A549 (cell line): ENCODE data around the gene KATNA1. TPM values are rescaled to one million over a fixed set of nuclear protein-coding genes. Genes with fewer than 3 reads are reported as not detected.

Experiments used
- ATAC-seq, 2 experiments: fragments of 200-7000 bp in 1 of 2; fragments of >200 bp in 1 of 2; cut with Nextera tagmentation in 1 of 2; cut with Tn5 transposase in 1 of 2; 3 replicates each; pipeline versions ENCODE4 v1.8.0 to v1.9.1; 2018 to 2020; ENCODE audit warnings: mild to moderate bottlenecking in 1 of 2, moderate library complexity in 1 of 2
- CTCF ChIA-PET: fragments of 300-600 bp; sonication (Branson Sonifier 250); formaldehyde crosslinking; extraction: SDS; loops from one replicate; lab custom pipeline; 2021; ENCODE audit warnings: antibody characterized with exemption, inconsistent platforms; lab: Yijun Ruan, JAX
- POLR2A ChIA-PET: fragments of 350-600 bp; formaldehyde crosslinking; extraction: SDS; loops from one replicate; lab custom pipeline; 2021; ENCODE audit warnings: antibody characterized with exemption, inconsistent platforms; lab: Yijun Ruan, JAX
- DNase-seq, 2 experiments: peaks; one replicate each; pipeline versions ENCODE4 v3.0.0 to v3.0.0-alpha.2; 2011 to 2016; ENCODE audit warnings: low read depth in 1 of 2, low spot score in 1 of 2
- FAIRE-seq: peaks from 2 replicates; lab custom pipeline; 2011; peaks lifted over from hg19 to GRCh38; lab: Jason Lieb, UNC
- H3K27ac ChIP-seq, 2 experiments: fragments of >200 bp; sonication (Bioruptor Twin); formaldehyde crosslinking; 3 replicates each; pipeline ENCODE4 v1.5.1; 2016 to 2017
- H3K4me1 ChIP-seq: fragments of >200 bp; sonication (Bioruptor Twin); formaldehyde crosslinking; 3 replicates; pipeline ENCODE4 v1.6.1; 2016
- H3K4me2 ChIP-seq: fragments of >200 bp; sonication (Bioruptor Twin); formaldehyde crosslinking; 3 replicates; pipeline ENCODE4 v1.6.1; 2016
- H3K4me3 ChIP-seq: fragments of >200 bp; sonication (Bioruptor Twin); formaldehyde crosslinking; 3 replicates; pipeline ENCODE4 v1.5.1; 2016
- H3K9me3 ChIP-seq: fragments of >200 bp; sonication (Bioruptor Twin); formaldehyde crosslinking; 3 replicates; pipeline ENCODE4 v1.6.1; 2016
- CEBPB ChIP-seq, 2 experiments: fragments of >200 bp in 1 of 2; sonication (Bioruptor Twin) in 1 of 2; formaldehyde crosslinking in 1 of 2; IDR thresholded peaks; 2 replicates each; pipeline ENCODE4 v1.6.1; 2012 to 2016
- EHMT2 ChIP-seq: fragments of 200-600 bp; sonication (generic); IDR thresholded peaks from 2 replicates; pipeline ENCODE4 v1.6.1; 2016; ENCODE audit warnings: antibody characterized with exemption, low read depth, mild to moderate bottlenecking, moderate library complexity
- EP300 ChIP-seq, 2 experiments: fragments of >200 bp; sonication (Bioruptor Twin); formaldehyde crosslinking; IDR thresholded peaks; 2 replicates in 1 of 2; 3 replicates in 1 of 2; pipeline ENCODE4 v1.6.1; 2016 to 2017
- FOXS1 ChIP-seq: fragments of 250-450 bp; sonication (Bioruptor Pico); IDR thresholded peaks from 2 replicates; pipeline ENCODE4 v1.5.0; 2020; ENCODE audit warnings: mild to moderate bottlenecking, moderate library complexity
- GATA3 ChIP-seq: IDR thresholded peaks from 2 replicates; pipeline ENCODE4 v1.6.1; 2012; ENCODE audit warnings: borderline replicate concordance
- HOXA7 ChIP-seq: fragments of 250-450 bp; sonication (Bioruptor Pico); IDR thresholded peaks from 2 replicates; pipeline ENCODE4 v1.5.0; 2020; ENCODE audit warnings: mild to moderate bottlenecking, moderate library complexity
- HOXB13 ChIP-seq: fragments of 250-450 bp; sonication (Bioruptor Pico); IDR thresholded peaks from 2 replicates; pipeline ENCODE4 v1.5.0; 2020; ENCODE audit warnings: low read depth, mild to moderate bottlenecking, moderate library complexity
- JUNB ChIP-seq: fragments of >200 bp; sonication (Bioruptor Twin); formaldehyde crosslinking; IDR thresholded peaks from 2 replicates; pipeline ENCODE4 v1.6.1; 2016
- KDM5A ChIP-seq: fragments of 200-600 bp; sonication (generic); IDR thresholded peaks from 2 replicates; pipeline ENCODE4 v1.6.1; 2016; ENCODE audit warnings: antibody characterized with exemption, mild to moderate bottlenecking
- MAFK ChIP-seq: fragments of 450-650 bp; IDR thresholded peaks from 2 replicates; pipeline ENCODE4 v1.6.1; 2014; ENCODE audit not compliant: partially characterized antibody
- NFE2L2 ChIP-seq: fragments of 150-350 bp; conservative IDR thresholded peaks from 2 replicates; pipeline ENCODE4 v1.6.1; 2014; ENCODE audit warnings: low read length
- POLR2AphosphoS2 ChIP-seq: conservative IDR thresholded peaks from 2 replicates; pipeline ENCODE4 v1.6.1; 2012; ENCODE audit warnings: low read length, improper control_type of control experiment, inconsistent platforms
- RAD21 ChIP-seq, 2 experiments: fragments of >200 bp in 1 of 2; sonication (Bioruptor Twin) in 1 of 2; formaldehyde crosslinking in 1 of 2; IDR thresholded peaks in 1 of 2; conservative IDR thresholded peaks in 1 of 2; 2 replicates in 1 of 2; 3 replicates in 1 of 2; pipeline ENCODE4 v1.6.1; 2012 to 2018; ENCODE audit warnings: inconsistent platforms in 1 of 2
- RCOR1 ChIP-seq: fragments of 150-350 bp; IDR thresholded peaks from 2 replicates; pipeline ENCODE4 v1.6.1; 2014; ENCODE audit warnings: antibody characterized with exemption, low read length, low read depth
- REST ChIP-seq: fragments of 200-600 bp; sonication (generic); IDR thresholded peaks from 2 replicates; pipeline ENCODE4 v1.6.1; 2016; ENCODE audit warnings: antibody characterized with exemption, mild to moderate bottlenecking, moderate library complexity
- RNF2 ChIP-seq: fragments of 200-600 bp; sonication (generic); IDR thresholded peaks from 2 replicates; pipeline ENCODE4 v1.6.1; 2016; ENCODE audit warnings: low read depth, mild to moderate bottlenecking, antibody characterized with exemption, moderate library complexity, borderline replicate concordance
- SMC3 ChIP-seq: fragments of >200 bp; sonication (Bioruptor Twin); formaldehyde crosslinking; IDR thresholded peaks from 3 replicates; pipeline ENCODE4 v1.6.1; 2018; ENCODE audit warnings: inconsistent platforms
- USF2 ChIP-seq: fragments of 450-650 bp; IDR thresholded peaks from 2 replicates; pipeline ENCODE4 v1.6.1; 2014; ENCODE audit warnings: antibody characterized with exemption
- ZNF302 ChIP-seq: fragments of 250-450 bp; sonication (Bioruptor Pico); IDR thresholded peaks from 2 replicates; pipeline ENCODE4 v1.9.0; 2021; ENCODE audit warnings: inconsistent platforms, mild to moderate bottlenecking, moderate library complexity
- ZSCAN20 ChIP-seq: fragments of 250-450 bp; sonication (Bioruptor Pico); IDR thresholded peaks from 2 replicates; pipeline ENCODE4 v1.8.0; 2022; ENCODE audit warnings: mild to moderate bottlenecking, moderate library complexity
- WGBS: methylation state at CpG from one replicate; pipeline ENCODE4 v1.1.6; 2017; ENCODE audit errors: missing lambda C conversion rate; 5-methylcytosine and 5-hydroxymethylcytosine counted together
- polyA plus RNA-seq, 4 experiments: library from polyadenylated mRNA; depleted of rRNA in 3 of 4; stranded (reverse); fragments of >200 nt; fragmentation: RNase III in 1 of 4; extraction: RNeasy Plus Mini Kit Qiagen cat#74134 plus additional on column Dnase treatment in 1 of 4; gene quantifications; 2 replicates in 3 of 4; 3 replicates in 1 of 4; pipeline ENCODE4 v1.2.3, GENCODE V29; 2011 to 2017
- TF ChIP-seq, protein P1 (sequence below): fragments of 150-350 bp; IDR thresholded peaks from 2 replicates; pipeline ENCODE4 v1.6.1; 2014; ENCODE audit warnings: low read depth, mild to moderate bottlenecking, low read length

The KATNA1 gene
- polyA plus RNA-seq, 2 of the 4 experiments (the other 2 are of a cell fraction), result 9.4 to 27.0 TPM

- TF ChIP-seq REST, result no peak
- TF ChIP-seq NFE2L2, result no peak
- no peak for TF ChIP-seq RCOR1
Measured at GRCh38 chr6:149592983-149593382, 55.5 kb downstream of the KATNA1 start (continued).

GRCh38 chr6:149586149-149586548, 62.4 kb downstream of the KATNA1 start:
- no peaks in the 10 kb centered on the region for H3K9me3 ChIP-seq
- no peaks in the 10 kb centered on the region for H3K4me1 ChIP-seq
- FAIRE-seq (no peak), ATAC-seq (no peak), DNase-seq (peak in 1 of 2 experiments; percentile 6)
- WGBS, result 86% methylated on average over 2 of the region's 2 CpGs
- ChIA-PET CTCF (no interaction called here), POLR2A (no interaction called here)
- no peak overlapping the region for H3K4me2 ChIP-seq
- no peak for TF ChIP-seq JUNB
- TF ChIP-seq MAFK, result no peak
- no peak for TF ChIP-seq ZNF302 (CRISPR knock-in tag)
- TF ChIP-seq USF2, result no peak
- no peak for TF ChIP-seq RNF2
- no peak for TF ChIP-seq RAD21 (conservative IDR thresholded peaks at IDR 0.05 in 1 of 2, IDR thresholded peaks at IDR 0.05 in 1 of 2)
- TF ChIP-seq EP300 (IDR thresholded peaks at IDR 0.05), result no peak
- TF ChIP-seq KDM5A, result no peak
- no peak for TF ChIP-seq ZSCAN20 (CRISPR knock-in tag)
- no peak overlapping the region for H3K27ac ChIP-seq
- no peak overlapping the region for H3K4me3 ChIP-seq

GRCh38 chr6:149581349-149581748, 67.2 kb downstream of the KATNA1 start:
- 99% methylated on average over 5 of the region's 5 CpGs for WGBS
- DNase-seq, result no peak
- Histone ChIP-seq H3K4me2 (no peak overlapping the region), H3K4me1 (no peaks in the 10 kb centered on the region), H3K9me3 (no peaks in the 10 kb centered on the region), H3K4me3 (no peak overlapping the region), H3K27ac (no peak overlapping the region)
- TF ChIP-seq GATA3 (no peak), USF2 (no peak), RNF2 (no peak), POLR2AphosphoS2 (no peak), ZSCAN20 (CRISPR knock-in tag) (no peak), EHMT2 (no peak), KDM5A (no peak), SMC3 (no peak), HOXB13 (CRISPR knock-in tag) (no peak), CEBPB (IDR thresholded peaks at IDR 0.05) (no peak), FOXS1 (CRISPR knock-in tag) (no peak), HOXA7 (CRISPR knock-in tag) (no peak)
- TF ChIP-seq, protein P1, sequence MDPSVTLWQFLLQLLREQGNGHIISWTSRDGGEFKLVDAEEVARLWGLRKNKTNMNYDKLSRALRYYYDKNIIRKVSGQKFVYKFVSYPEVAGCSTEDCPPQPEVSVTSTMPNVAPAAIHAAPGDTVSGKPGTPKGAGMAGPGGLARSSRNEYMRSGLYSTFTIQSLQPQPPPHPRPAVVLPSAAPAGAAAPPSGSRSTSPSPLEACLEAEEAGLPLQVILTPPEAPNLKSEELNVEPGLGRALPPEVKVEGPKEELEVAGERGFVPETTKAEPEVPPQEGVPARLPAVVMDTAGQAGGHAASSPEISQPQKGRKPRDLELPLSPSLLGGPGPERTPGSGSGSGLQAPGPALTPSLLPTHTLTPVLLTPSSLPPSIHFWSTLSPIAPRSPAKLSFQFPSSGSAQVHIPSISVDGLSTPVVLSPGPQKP, result no peak
- ChIA-PET POLR2A (no interaction called here), CTCF (interaction anchor here (0.6 to 1.0 kb wide), 2 partner anchors 16 to 42 kb away, joined by 3 read pairs; no protein-coding TSS in a partner anchor)
- no peak for ATAC-seq
- no peak for FAIRE-seq
